ENCODE measurements around the gene PRPF6.

DNA sequence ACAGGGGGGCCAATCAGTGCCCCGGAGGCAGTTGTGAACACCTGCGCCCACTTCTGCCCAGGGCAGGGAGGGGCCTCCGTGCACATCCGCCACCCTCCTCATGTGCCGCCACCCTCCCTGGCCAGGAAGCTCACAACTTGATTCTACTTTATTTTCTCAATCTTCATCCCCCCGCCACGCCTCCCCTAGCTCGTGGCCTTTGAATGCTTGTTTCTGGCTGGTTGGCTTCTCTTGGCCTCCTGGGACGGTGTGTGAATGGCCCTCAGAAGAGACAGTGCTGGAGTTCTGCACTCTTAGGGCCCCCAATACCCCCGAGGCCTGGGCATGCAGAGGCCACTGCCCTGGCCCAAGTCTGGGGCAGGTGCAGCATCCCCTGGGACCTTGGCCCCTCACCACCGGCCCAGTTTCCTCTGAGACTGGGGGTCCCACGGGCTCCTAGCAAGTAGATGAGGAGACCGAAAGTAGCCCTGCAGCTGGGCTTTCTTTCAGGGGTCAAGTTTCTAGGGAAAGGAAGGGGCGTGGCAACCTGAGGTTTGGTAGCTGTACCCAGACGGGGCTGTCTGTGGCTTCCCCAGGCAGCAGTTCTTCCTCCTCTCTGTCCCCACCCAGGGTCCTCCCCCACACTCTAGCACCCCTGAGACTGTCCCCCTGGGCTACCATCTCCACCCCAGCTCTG, 97.1 kb downstream of the PRPF6 start:
- TF ChIP-seq, protein P1, sequence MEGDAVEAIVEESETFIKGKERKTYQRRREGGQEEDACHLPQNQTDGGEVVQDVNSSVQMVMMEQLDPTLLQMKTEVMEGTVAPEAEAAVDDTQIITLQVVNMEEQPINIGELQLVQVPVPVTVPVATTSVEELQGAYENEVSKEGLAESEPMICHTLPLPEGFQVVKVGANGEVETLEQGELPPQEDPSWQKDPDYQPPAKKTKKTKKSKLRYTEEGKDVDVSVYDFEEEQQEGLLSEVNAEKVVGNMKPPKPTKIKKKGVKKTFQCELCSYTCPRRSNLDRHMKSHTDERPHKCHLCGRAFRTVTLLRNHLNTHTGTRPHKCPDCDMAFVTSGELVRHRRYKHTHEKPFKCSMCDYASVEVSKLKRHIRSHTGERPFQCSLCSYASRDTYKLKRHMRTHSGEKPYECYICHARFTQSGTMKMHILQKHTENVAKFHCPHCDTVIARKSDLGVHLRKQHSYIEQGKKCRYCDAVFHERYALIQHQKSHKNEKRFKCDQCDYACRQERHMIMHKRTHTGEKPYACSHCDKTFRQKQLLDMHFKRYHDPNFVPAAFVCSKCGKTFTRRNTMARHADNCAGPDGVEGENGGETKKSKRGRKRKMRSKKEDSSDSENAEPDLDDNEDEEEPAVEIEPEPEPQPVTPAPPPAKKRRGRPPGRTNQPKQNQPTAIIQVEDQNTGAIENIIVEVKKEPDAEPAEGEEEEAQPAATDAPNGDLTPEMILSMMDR (IDR thresholded peaks at IDR 0.05), result no peak
- TF ChIP-seq EP300 (IDR thresholded peaks at IDR 0.05), result no peak

Measured in upper lobe of left lung (tissue), 4 donors.